Nephron progenitor cell (in vitro differentiated cells): ENCODE data around the gene ELMOD2.

Source experiments
- DNase-seq: peaks from one replicate; pipeline ENCODE4 v3.0.0; 2021
- H3K27ac Mint-ChIP-seq: 2 replicates; pipeline ENCODE4 v1.8.0; 2021; ENCODE audit warnings: mild to moderate bottlenecking, moderate library complexity, mixed read lengths
- H3K27me3 Mint-ChIP-seq: 2 replicates; pipeline ENCODE4 v1.8.0; 2021; ENCODE audit warnings: mild to moderate bottlenecking, low read depth, mixed read lengths; ENCODE audit not compliant: poor library complexity
- H3K36me3 Mint-ChIP-seq: 2 replicates; pipeline ENCODE4 v1.8.0; 2021; ENCODE audit warnings: low read depth, mixed read lengths
- H3K4me1 Mint-ChIP-seq: 2 replicates; pipeline ENCODE4 v1.8.0; 2021; ENCODE audit warnings: mixed read lengths
- H3K4me3 Mint-ChIP-seq: 2 replicates; pipeline ENCODE4 v1.8.0; 2021; ENCODE audit warnings: mild to moderate bottlenecking, moderate library complexity, mixed read lengths
- H3K9me3 Mint-ChIP-seq: 2 replicates; pipeline ENCODE4 v1.8.0; 2021; ENCODE audit warnings: mild to moderate bottlenecking, moderate library complexity, mixed read lengths
- TF ChIP-seq, protein P1 (sequence below): fragments of 200-600 bp; sonication (generic); IDR thresholded peaks from 2 replicates; pipeline ENCODE4 v1.5.0; 2021; ENCODE audit warnings: antibody characterized with exemption

Gene ELMOD2

GRCh38 chr4:140523857-140524742, at the start of gene ELMOD2:
Gene ELMOD2 (plus strand): TSS chr4:140524168. CDS start chr4:140525429, 1,261 bp downstream.
- Mint-ChIP-seq H3K9me3 (peaks cover 21% of the 10 kb centered on the region), H3K36me3 (peaks cover 23% of the 10 kb centered on the region), H3K4me3 (peak within 1 kb of the TSS; percentile 91), H3K4me1 (peaks cover 32% of the 10 kb centered on the region), H3K27ac (peak within 1 kb of the TSS; percentile 92), H3K27me3 (peaks cover 19% of the 10 kb centered on the region)
- TF ChIP-seq, protein P1, sequence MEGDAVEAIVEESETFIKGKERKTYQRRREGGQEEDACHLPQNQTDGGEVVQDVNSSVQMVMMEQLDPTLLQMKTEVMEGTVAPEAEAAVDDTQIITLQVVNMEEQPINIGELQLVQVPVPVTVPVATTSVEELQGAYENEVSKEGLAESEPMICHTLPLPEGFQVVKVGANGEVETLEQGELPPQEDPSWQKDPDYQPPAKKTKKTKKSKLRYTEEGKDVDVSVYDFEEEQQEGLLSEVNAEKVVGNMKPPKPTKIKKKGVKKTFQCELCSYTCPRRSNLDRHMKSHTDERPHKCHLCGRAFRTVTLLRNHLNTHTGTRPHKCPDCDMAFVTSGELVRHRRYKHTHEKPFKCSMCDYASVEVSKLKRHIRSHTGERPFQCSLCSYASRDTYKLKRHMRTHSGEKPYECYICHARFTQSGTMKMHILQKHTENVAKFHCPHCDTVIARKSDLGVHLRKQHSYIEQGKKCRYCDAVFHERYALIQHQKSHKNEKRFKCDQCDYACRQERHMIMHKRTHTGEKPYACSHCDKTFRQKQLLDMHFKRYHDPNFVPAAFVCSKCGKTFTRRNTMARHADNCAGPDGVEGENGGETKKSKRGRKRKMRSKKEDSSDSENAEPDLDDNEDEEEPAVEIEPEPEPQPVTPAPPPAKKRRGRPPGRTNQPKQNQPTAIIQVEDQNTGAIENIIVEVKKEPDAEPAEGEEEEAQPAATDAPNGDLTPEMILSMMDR: peak; percentile 93
- peak; percentile 97 for DNase-seq

DNA sequence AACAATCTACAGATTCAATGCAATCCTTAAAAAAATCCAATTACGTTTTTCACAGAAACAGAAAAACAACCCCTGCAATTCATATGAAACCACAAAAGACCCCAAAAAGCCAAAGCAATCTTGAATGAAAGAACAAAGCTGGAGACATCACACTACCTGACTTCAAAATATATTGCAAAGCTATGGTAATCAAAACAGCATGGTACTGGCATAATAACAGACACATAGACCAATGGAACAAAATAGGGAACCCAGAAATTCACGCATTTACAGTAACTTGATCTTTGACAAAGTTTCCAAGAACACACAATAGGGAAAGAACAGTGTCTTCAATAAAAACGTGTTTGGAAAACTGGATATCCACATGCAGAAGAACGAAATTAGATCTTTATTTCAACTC, 40.5 kb upstream of the ELMOD2 start:
- TF ChIP-seq, protein P1: no peak
- Mint-ChIP-seq H3K27ac (no peak overlapping the region), H3K36me3 (no peaks in the 10 kb centered on the region), H3K4me1 (no peaks in the 10 kb centered on the region), H3K27me3 (peaks cover 14% of the 10 kb centered on the region), H3K9me3 (peaks cover 26% of the 10 kb centered on the region), H3K4me3 (no peak overlapping the region)
- no peak for DNase-seq

DNA sequence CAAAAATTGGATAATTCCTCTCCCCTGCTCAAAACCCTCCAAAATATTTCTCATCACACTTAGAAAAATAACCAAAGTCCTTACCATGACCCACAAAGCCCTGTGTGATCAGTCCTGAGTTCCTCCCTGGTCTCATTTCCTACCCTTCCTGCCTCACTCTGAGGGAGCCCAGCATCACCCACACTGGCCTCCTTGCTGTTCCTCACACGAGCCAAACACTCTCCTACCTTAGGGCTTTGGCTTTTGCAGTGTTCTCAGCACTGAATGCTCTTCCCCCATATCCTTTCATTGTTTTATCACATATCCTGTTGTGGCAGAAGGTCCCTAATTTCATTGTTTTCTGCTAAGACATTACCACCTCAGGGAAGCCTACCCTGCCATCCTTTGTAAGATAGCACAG, 38.0 kb upstream of the ELMOD2 start:
- DNase-seq: no peak
- H3K36me3 Mint-ChIP-seq: no peaks in the 10 kb centered on the region
- peaks cover 22% of the 10 kb centered on the region for H3K27me3 Mint-ChIP-seq
- TF ChIP-seq, protein P1: no peak
- no peaks in the 10 kb centered on the region for H3K4me1 Mint-ChIP-seq
- H3K4me3 Mint-ChIP-seq: no peak overlapping the region
- H3K9me3 Mint-ChIP-seq: peaks cover 26% of the 10 kb centered on the region
- no peak overlapping the region for H3K27ac Mint-ChIP-seq

DNA sequence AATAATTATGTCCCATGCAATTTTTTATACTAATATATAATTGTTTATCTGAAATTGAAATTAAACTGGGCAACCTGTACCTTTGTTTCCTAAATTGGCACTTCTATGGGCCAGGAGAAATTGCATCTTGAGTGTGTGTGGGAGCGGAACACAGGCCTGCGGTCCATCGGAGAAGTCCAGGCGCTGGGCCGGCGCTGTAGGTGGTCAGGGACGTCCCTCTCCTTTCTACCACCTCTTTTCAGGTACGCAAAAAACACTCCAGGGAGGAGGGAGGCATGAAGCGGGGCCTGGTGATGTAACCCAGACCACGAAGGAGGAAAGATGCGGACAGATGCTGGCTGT, 26.6 kb upstream of the ELMOD2 start:
- DNase-seq: no peak
- Mint-ChIP-seq H3K4me1 (peaks cover 4% of the 10 kb centered on the region), H3K9me3 (no peaks in the 10 kb centered on the region), H3K36me3 (no peaks in the 10 kb centered on the region), H3K27me3 (peaks cover 80% of the 10 kb centered on the region), H3K4me3 (peak overlapping the region; percentile 84), H3K27ac (no peak overlapping the region)
- TF ChIP-seq, protein P1: no peak

DNA sequence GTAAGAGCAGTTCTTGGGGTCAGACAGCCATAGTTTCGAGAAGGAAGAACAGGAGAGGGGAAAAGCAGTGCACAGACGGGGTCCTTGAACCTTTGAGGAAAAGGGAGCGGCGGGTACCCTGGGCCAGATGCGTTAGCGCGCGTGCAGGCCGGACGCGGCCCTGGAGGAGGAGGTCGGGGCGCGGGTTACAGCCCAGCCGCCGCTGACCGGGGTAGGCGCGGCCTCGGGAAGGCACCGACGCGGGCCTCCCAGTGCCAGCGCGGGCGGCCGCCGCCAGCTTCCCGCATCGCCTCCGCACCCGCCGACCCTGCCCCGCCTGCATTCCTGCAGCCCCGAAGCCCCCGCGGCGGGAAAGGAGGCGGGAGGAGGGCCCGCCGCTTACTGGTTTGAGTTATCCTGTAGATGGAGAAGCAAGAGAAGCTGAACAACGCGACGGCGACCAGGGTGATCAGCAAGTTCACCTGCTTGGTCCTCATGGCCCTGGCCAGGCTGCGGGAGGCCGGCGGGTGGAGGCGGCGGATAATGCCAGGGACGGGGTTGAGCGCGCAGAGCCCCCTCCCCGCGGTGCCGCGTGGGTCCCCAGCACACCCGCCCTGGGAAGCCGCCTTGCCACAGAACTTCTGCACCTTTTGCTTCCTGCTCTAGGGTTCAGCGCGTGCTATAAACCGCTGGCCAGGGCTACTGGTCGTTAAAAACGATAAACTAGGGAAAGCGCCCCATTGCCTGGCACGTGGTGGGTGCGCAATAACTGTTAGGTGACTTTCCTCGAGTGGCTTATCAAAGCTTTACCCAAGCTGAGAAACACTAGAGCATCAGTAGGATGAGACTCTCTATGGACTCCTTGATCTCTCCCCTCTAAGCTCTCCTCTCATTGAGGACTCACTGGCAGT, 26.0 kb upstream of the ELMOD2 start, which contains the start of gene MGAT4D:
MGAT4D (minus strand) TSS at position 547 of the 890 bp plus-strand sequence; CDS start at position 476, 71 bp downstream.
- H3K36me3 Mint-ChIP-seq: no peaks in the 10 kb centered on the region
- H3K4me3 Mint-ChIP-seq: peak within 1 kb of the TSS; percentile 84
- peaks cover 86% of the 10 kb centered on the region for H3K27me3 Mint-ChIP-seq
- DNase-seq: peak; percentile 73
- no peak within 1 kb of the TSS for H3K27ac Mint-ChIP-seq
- TF ChIP-seq, protein P1: no peak
- no peaks in the 10 kb centered on the region for H3K9me3 Mint-ChIP-seq
- H3K4me1 Mint-ChIP-seq: peaks cover 4% of the 10 kb centered on the region
